Suprapubic skin (tissue), 3 donors: ENCODE results near the gene TEX51.

Experiments
- POLR2AphosphoS5 ChIP-seq, 3 donors: sonication (generic); formaldehyde crosslinking; IDR thresholded peaks; one replicate each; pipeline ENCODE4 v1.6.1; 2017; ENCODE audit warnings: antibody characterized with exemption in 3 of 3
- TF ChIP-seq, protein P1 (sequence below), 2 donors: fragments of 200-600 bp in 1 of 2; fragments of 450-650 bp in 1 of 2; sonication (generic) in 1 of 2; IDR thresholded peaks; one replicate each; pipeline ENCODE4 v1.5.1; 2016 to 2019; ENCODE audit warnings: antibody characterized with exemption in 2 of 2, mild to moderate bottlenecking in 1 of 2, moderate library complexity in 1 of 2

DNA sequence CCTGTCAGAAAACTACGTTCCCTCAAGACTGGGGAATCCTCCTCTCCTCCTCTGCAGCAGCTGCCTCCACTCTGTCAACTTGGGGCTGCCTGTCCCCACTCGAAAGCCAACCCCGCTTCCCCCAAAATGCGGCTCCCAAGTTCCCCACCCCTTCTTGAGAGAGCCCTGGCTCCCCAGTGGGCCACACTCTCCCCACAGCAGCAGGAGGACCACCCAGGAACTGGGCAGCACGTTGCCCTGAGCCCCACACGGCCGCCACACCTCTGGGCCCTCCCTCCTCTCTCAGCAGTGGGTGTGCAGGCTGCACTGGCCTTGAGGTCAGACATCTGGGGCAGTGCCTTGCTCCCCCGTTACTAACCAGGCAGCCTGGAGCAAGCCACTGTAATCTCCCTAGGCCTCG lies 9.6 kb upstream of the TEX51 start:
- no peak for TF ChIP-seq POLR2AphosphoS5 (IDR thresholded peaks at IDR 0.05)
- TF ChIP-seq, protein P1, sequence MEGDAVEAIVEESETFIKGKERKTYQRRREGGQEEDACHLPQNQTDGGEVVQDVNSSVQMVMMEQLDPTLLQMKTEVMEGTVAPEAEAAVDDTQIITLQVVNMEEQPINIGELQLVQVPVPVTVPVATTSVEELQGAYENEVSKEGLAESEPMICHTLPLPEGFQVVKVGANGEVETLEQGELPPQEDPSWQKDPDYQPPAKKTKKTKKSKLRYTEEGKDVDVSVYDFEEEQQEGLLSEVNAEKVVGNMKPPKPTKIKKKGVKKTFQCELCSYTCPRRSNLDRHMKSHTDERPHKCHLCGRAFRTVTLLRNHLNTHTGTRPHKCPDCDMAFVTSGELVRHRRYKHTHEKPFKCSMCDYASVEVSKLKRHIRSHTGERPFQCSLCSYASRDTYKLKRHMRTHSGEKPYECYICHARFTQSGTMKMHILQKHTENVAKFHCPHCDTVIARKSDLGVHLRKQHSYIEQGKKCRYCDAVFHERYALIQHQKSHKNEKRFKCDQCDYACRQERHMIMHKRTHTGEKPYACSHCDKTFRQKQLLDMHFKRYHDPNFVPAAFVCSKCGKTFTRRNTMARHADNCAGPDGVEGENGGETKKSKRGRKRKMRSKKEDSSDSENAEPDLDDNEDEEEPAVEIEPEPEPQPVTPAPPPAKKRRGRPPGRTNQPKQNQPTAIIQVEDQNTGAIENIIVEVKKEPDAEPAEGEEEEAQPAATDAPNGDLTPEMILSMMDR (IDR thresholded peaks at IDR 0.05) = no peak
